ENCODE measurements around the gene ERN1.

The ERN1 gene

DNA sequence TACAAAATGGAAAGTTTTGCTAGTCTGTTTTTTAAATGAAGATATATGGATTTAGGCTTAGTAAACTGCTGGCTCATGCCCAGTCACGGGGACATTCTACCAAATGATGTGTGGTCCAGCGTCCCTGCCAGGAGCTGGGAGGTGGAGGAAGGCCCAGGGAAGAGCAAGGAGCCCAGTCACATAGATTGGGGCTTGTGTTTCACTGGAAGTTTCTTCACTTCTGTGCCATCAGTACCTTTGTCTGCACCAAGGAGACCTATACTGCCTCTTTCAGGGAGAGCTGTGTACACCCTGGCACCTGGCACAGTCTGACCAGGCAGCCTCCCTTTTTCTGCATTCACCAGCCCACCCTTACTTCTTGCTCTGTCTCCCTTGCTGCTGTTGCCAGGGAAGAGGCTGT is 32.6 kb upstream of the ERN1 start:
- TF ChIP-seq, protein P1, sequence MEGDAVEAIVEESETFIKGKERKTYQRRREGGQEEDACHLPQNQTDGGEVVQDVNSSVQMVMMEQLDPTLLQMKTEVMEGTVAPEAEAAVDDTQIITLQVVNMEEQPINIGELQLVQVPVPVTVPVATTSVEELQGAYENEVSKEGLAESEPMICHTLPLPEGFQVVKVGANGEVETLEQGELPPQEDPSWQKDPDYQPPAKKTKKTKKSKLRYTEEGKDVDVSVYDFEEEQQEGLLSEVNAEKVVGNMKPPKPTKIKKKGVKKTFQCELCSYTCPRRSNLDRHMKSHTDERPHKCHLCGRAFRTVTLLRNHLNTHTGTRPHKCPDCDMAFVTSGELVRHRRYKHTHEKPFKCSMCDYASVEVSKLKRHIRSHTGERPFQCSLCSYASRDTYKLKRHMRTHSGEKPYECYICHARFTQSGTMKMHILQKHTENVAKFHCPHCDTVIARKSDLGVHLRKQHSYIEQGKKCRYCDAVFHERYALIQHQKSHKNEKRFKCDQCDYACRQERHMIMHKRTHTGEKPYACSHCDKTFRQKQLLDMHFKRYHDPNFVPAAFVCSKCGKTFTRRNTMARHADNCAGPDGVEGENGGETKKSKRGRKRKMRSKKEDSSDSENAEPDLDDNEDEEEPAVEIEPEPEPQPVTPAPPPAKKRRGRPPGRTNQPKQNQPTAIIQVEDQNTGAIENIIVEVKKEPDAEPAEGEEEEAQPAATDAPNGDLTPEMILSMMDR (IDR thresholded peaks at IDR 0.05; ENCODE audit: low read depth, low read length): no peak

DNA sequence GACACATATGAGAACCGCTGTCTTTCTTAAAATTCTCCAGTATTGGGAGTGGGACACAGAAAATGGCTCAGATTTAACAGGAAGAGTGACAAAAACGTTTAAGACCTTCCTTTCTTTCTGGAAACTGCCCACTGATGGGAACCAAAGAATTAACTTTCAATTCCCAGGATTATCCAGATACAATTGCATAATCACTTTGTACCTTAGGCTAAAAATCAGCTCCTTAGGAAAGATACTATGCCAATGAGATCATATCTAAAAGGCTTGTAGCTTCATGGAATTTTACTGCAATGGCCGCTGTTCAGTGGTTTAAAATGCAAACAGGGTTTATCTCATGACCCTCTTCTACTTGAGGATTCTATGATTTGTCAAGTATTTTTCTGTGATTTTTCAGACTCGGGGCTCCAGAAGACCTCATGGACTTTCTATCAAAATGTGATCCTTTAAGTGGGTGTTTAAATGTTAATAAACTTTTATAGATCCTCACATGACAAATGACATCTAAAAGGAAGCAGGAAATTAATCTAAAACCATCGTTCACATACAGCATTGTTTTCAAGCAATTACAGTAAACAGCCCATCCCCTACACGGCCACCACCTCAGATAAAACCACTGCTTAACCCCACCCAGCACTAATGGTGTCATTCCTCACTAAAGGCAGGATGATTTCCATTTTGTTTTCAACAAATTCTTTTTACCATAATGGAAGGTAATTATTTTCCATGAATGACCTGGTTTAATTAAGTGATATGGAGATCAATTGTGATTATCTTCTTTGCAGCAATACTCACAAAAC is 31.6 kb upstream of the ERN1 start:
- DNase-seq (ENCODE audit: extremely low read depth, low read depth): no peak
- TF ChIP-seq, protein P1 (IDR thresholded peaks at IDR 0.05; ENCODE audit: low read depth, low read length): no peak

More for the DNA sequence above, 32.6 kb upstream of the ERN1 start:
- no peak for DNase-seq (ENCODE audit: extremely low read depth, low read depth)

DNA sequence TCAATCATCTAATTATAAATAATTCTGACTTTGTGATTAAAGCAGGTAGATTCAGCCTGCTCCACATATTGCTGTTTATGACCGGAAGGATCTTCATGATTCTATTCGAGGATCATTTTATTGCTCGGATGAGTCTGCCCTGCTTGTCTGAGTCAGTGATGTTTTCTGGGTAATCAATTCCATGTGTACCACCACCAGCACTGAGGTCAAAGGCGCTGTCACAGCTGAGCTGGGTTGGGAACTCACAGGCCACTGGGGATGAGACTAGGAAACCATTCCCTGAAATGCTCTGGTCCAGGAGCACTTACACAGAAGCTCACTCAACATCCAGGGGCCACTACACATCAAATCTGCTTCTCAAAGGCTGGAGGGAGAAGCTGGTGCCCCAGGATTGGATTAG is 30.4 kb upstream of the ERN1 start:
- TF ChIP-seq, protein P1 (IDR thresholded peaks at IDR 0.05; ENCODE audit: low read depth, low read length): no peak
- no peak for DNase-seq (ENCODE audit: extremely low read depth, low read depth)

DNA sequence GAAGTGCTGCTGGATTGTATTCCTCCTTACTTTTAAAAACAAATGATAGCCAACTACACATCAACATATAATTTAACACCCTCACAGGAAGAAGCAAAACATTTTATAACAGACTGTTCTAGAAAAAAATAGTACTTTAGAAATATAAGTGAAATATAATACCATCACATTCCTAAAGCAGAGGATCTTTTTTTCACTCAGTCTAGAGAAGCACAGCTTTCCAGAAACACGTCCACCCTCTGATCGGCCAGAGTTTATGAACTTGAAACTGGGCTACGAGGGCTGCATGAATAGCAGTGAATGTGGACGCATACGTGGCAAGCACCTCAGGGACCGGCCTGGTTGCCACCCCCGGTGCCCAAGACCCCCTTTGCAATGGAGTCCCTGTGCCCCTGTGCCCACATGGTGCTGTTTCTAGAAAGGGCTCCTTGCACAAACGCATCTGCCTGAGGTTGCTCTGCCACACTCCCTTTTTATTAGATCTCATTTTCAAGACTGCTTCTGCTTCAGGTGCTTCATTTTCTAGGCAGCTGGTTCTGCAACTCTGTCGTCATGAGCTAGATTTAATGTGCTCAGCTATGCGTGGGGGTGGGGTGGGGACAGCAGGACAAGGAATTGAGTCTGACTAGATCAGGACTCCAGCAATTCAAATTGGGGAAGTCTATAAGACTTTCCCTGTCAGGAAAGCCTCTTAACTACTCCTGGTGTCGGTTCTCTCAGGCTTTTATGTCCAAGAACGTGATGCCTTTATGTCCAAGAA is 29.1 kb upstream of the ERN1 start:
- no peak for DNase-seq (ENCODE audit: extremely low read depth, low read depth)
- TF ChIP-seq, protein P1 (IDR thresholded peaks at IDR 0.05; ENCODE audit: low read depth, low read length): no peak

DNA sequence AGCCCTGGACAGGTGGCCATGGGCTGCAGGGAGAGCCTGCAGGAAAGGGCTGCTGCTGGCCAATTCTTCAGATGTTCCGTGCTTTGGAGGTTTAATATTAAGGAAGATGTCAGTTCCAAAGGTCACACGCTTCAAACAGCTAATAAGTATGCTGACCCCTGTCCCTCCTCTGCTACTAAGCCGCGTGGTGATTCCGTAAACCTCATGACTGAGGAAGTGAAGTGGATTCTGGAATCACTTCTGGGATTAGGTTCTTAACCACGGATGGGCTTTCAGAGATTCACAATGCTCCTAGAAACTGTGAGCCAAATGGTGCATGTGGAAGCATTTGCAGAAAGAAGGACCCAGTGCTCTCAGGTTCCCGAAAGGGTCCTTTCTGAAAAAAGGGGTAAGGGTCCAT is 28.5 kb upstream of the ERN1 start:
- DNase-seq (ENCODE audit: extremely low read depth, low read depth): no peak
- TF ChIP-seq, protein P1 (IDR thresholded peaks at IDR 0.05; ENCODE audit: low read depth, low read length): no peak

DNA sequence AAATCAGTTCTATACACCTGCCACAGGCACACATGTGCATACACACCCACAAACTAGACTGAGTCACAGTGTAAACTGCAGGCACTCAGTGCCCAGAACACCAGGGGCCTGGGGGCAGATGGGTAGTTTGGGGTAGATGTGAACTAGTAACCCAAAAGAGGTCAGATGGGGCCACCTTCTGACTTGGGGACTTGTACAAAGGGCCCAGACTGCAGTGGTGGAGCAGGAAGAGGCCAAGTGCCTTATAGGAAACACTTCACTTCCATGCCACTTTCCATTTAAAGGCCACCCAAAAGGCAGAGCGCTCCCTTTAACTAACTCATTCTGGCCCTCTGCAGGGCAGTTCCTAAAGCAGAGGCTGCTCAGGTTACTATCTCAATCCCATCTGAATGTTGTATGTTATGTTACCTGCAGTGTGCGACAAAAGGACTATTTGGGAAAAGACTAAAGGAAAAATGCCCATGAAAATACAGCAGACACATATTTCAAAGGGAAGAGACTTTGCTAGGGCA is 27.8 kb upstream of the ERN1 start:
- DNase-seq (ENCODE audit: extremely low read depth, low read depth): no peak
- TF ChIP-seq, protein P1 (IDR thresholded peaks at IDR 0.05; ENCODE audit: low read depth, low read length): no peak

DNA sequence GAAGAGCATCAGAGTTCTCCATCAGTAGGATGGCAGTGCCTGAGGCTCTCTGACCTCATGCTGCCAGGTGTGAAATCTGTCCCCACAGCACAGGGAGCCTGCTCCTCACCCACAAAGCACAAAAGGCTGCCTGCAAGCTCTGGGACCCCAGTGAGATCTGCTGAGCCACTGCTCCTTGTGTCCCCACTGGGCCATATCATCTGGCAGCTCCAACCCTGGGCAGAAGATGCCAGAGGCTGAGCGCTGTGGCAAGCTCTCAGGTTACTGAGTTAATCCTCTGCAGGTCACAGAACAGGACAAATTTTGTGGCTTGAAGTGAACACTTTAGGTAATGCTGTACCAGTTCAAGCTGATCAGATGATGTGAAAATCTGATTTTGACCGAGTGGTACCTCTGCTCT is 26.7 kb upstream of the ERN1 start:
- DNase-seq (ENCODE audit: extremely low read depth, low read depth): no peak
- TF ChIP-seq, protein P1 (IDR thresholded peaks at IDR 0.05; ENCODE audit: low read depth, low read length): no peak
